HepG2 (cell line): ENCODE data around the gene DDX1. TPM values are rescaled to one million over a fixed set of nuclear protein-coding genes. Genes with fewer than 3 reads are reported as not detected.

Experiments used
- ATAC-seq: fragments of 200-7000 bp; cut with Tn5 transposase; 3 replicates; pipeline ENCODE4 v1.9.1; 2020; ENCODE audit warnings: mild to moderate bottlenecking, moderate library complexity
- BruUV-seq: library from RNA; stranded (reverse); fragments of 400-500 nt; replicated peaks from 2 replicates; lab custom pipeline; 2021; lab: Mats Ljungman, UMichigan
- CTCF ChIA-PET: fragments of 300-600 bp; formaldehyde crosslinking; extraction: SDS; loops from one replicate; lab custom pipeline; 2021; ENCODE audit warnings: low total read pairs, inconsistent platforms, low intra/inter-chr PET ratio; lab: Yijun Ruan, JAX
- POLR2A ChIA-PET: fragments of 350-600 bp; sonication (Branson Sonifier 250); formaldehyde crosslinking; loops from one replicate; lab custom pipeline; 2020; ENCODE audit warnings: antibody characterized with exemption, inconsistent platforms; lab: Yijun Ruan, JAX
- DNase-seq: peaks from one replicate; pipeline ENCODE4 v3.0.0-alpha.2; 2015; ENCODE audit warnings: low spot score
- FAIRE-seq: peaks from 3 replicates; lab custom pipeline; 2011; peaks lifted over from hg19 to GRCh38; lab: Jason Lieb, UNC
- H2AFZ ChIP-seq: one replicate; pipeline ENCODE4 v1.6.1; 2011; ENCODE audit warnings: low read length, inconsistent platforms
- H3K27ac ChIP-seq: fragments of 300-600 bp; 3 replicates; pipeline ENCODE4 v1.8.0; 2011; ENCODE audit warnings: mixed run types, mild to moderate bottlenecking, mixed read lengths, low read length, inconsistent platforms; ENCODE audit not compliant: insufficient read depth; ENCODE audit errors: extremely low read length
- H3K27me3 ChIP-seq, 2 experiments: fragments of 200-600 bp in 1 of 2; 2 replicates in 1 of 2; 3 replicates in 1 of 2; pipeline versions ENCODE4 v1.6.0 to v1.8.0; 2011; ENCODE audit warnings: low read length in 2 of 2, mild to moderate bottlenecking in 2 of 2, moderate library complexity in 2 of 2, inconsistent platforms in 1 of 2; ENCODE audit not compliant: insufficient read depth in 2 of 2, control insufficient read depth in 1 of 2
- H3K36me3 ChIP-seq, 2 experiments: fragments of 200-600 bp in 1 of 2; replicated peaks in 1 of 2; 2 replicates in 1 of 2; 3 replicates in 1 of 2; pipeline versions ENCODE4 v1.5.1 to v1.8.0; 2011; ENCODE audit warnings: low read length in 2 of 2, inconsistent platforms in 1 of 2; ENCODE audit not compliant: insufficient read depth in 2 of 2, control insufficient read depth in 1 of 2
- H3K4me1 ChIP-seq: 2 replicates; pipeline ENCODE4 v1.5.1; 2012; ENCODE audit warnings: low read length, inconsistent platforms; ENCODE audit not compliant: insufficient read depth
- H3K4me2 ChIP-seq: 2 replicates; pipeline ENCODE4 v1.6.0; 2011; ENCODE audit warnings: low read depth, low read length, inconsistent platforms
- H3K4me3 ChIP-seq, 3 experiments: fragments of 200-600 bp in 1 of 3; sonication (generic), shearing (Covaris generic) in 1 of 3; replicated peaks in 1 of 3; 2 replicates each; pipeline ENCODE4 v1.5.1; 2011 to 2016; ENCODE audit warnings: low read length in 3 of 3, inconsistent platforms in 2 of 3, low read depth in 2 of 3, mild to moderate bottlenecking in 2 of 3, control low read depth in 1 of 3, mixed read lengths in 1 of 3; ENCODE audit not compliant: insufficient read depth in 1 of 3
- H3K79me2 ChIP-seq: one replicate; pipeline ENCODE4 v1.6.1; 2011; ENCODE audit warnings: low read length, inconsistent platforms; ENCODE audit not compliant: insufficient read depth
- H3K9ac ChIP-seq: 2 replicates; pipeline ENCODE4 v1.6.0; 2011; ENCODE audit warnings: mild to moderate bottlenecking, low read depth, low read length, inconsistent platforms; ENCODE audit not compliant: insufficient read depth
- H3K9me3 ChIP-seq: 2 replicates; pipeline ENCODE4 v1.5.1; 2012; ENCODE audit warnings: mild to moderate bottlenecking, low read length
- H4K20me1 ChIP-seq: 2 replicates; pipeline ENCODE4 v1.6.0; 2011; ENCODE audit warnings: inconsistent platforms, mild to moderate bottlenecking, low read length, moderate library complexity; ENCODE audit not compliant: insufficient read depth
- DMAP1 ChIP-seq: IDR thresholded peaks from 2 replicates; pipeline ENCODE4 v1.6.1; 2016
- GMEB1 ChIP-seq: sonication (generic); formaldehyde crosslinking; IDR thresholded peaks from 2 replicates; pipeline ENCODE4 v1.5.1; 2020; ENCODE audit warnings: missing genetic modification reagents, mild to moderate bottlenecking, borderline replicate concordance
- RARG ChIP-seq: sonication (generic); formaldehyde crosslinking; IDR thresholded peaks from 2 replicates; pipeline ENCODE4 v1.4.0; 2020; ENCODE audit warnings: low read depth, mild to moderate bottlenecking, missing genetic modification reagents
- ZBTB49 ChIP-seq: sonication (generic); formaldehyde crosslinking; IDR thresholded peaks from 2 replicates; pipeline ENCODE4 v1.4.0; 2020; ENCODE audit warnings: missing genetic modification reagents, borderline replicate concordance
- WGBS: methylation state at CpG from one replicate; pipeline ENCODE4 v1.1.6; 2017; ENCODE audit warnings: low lambda C conversion rate; 5-methylcytosine and 5-hydroxymethylcytosine counted together
- in situ Hi-C: cut with HindIII; loops from 2 replicates; pipeline ENCODE4 v1.10.0; 2017; ENCODE audit warnings: low pct_unique_long_range_greater_than_20kb; ENCODE audit not compliant: extremely low pct_ligation_motif_present
- intact Hi-C: fragments of 100-400 bp; cut with micrococcal nuclease; formaldehyde crosslinking; loops from one replicate; pipeline ENCODE4 v1.10.0; 2022; ENCODE audit not compliant: unreplicated experiment
- polyA plus RNA-seq, 8 experiments: library from polyadenylated mRNA; depleted of rRNA in 3 of 8; stranded (reverse) in 7 of 8; unstranded in 1 of 8; fragments of >200 nt; fragmentation: Illumina TruSeq in 4 of 8; extraction: Trizol in 4 of 8; gene quantifications; 2 replicates each; pipeline versions ENCODE4 v1.2.1 to v1.2.3, GENCODE V29; 2011 to 2016; ENCODE audit warnings: low read depth in 4 of 8, missing spikeins in 1 of 8, mixed read lengths in 1 of 8; ENCODE audit not compliant: insufficient read depth in 1 of 8
- total RNA-seq, 5 experiments: library from RNA; depleted of rRNA; stranded (reverse); fragments of >200 nt; fragmentation: Illumina TruSeq; extraction: Trizol; gene quantifications; 2 replicates each; pipeline ENCODE4 v1.2.3, GENCODE V29; 2016; ENCODE audit warnings: low read depth in 1 of 5

Gene DDX1
- total and polyA plus RNA-seq, 2 of the 13 experiments (the other 11 are each of a cell fraction or from before 2014, with no cell fraction given): 81.6 to 130 TPM

GRCh38 chr2:15648593-15649525, 57.2 kb downstream of the DDX1 start:
- CTCF ChIA-PET: no interaction called here
- in situ Hi-C loops (loop anchor here (25.0 kb wide), 1 partner anchor 88 kb away; no protein-coding TSS in a partner anchor), intact Hi-C loops (no loop called here)

More at GRCh38 chr2:15648593-15649525, 57.2 kb downstream of the DDX1 start:
- POLR2A ChIA-PET: no interaction called here
- no peaks in the 10 kb centered on the region for H3K4me1 ChIP-seq
- no peaks in the 10 kb centered on the region for H3K79me2 ChIP-seq
- no peak overlapping the region for H3K4me2 ChIP-seq
- BruUV-seq: no TSS peak
- no peak overlapping the region for H2AFZ ChIP-seq
- H3K9ac ChIP-seq: no peak overlapping the region
- ATAC-seq: no peak
- H4K20me1 ChIP-seq: no peaks in the 10 kb centered on the region
- no peak overlapping the region for H3K4me3 ChIP-seq
- no peaks in the 10 kb centered on the region for H3K9me3 ChIP-seq
- H3K36me3 ChIP-seq: no peaks in the 10 kb centered on the region
- H3K27me3 ChIP-seq: peaks cover 3 to 38% of the 10 kb centered on the region in 2 experiments; a peak in 4 of 5 replicates
- H3K27ac ChIP-seq: no peak overlapping the region
- no peak for FAIRE-seq
- DNase-seq: no peak
- WGBS: 51% methylated on average over 10 of the region's 10 CpGs
- TF ChIP-seq ZBTB49 (CRISPR knock-in tag) (no peak), RARG (CRISPR knock-in tag) (no peak), GMEB1 (CRISPR knock-in tag) (no peak), DMAP1 (CRISPR knock-in tag) (no peak)
